Omental fat pad (tissue), 4 donors: ENCODE data around the gene RFX1. TPM values are rescaled to one million over a fixed set of nuclear protein-coding genes. Genes with fewer than 3 reads are reported as not detected.
A peak's percentile ranks its signal among the peaks of the same experiment; 100 is the strongest.

Experiments used
- ATAC-seq: fragments of 150-250 bp; one replicate; pipeline ENCODE4 v1.9.1; 2016; ENCODE audit warnings: mild to moderate bottlenecking, moderate library complexity; ENCODE audit not compliant: low FRiP score
- DNase-seq: peaks from one replicate; pipeline ENCODE4 v3.0.0-alpha.2; 2019; ENCODE audit warnings: low spot score
- CTCF ChIP-seq, 3 donors: fragments of 450-650 bp; IDR thresholded peaks; one replicate each; pipeline ENCODE4 v1.5.1; 2016 to 2017; ENCODE audit warnings: antibody characterized with exemption in 3 of 3, mild to moderate bottlenecking in 3 of 3, moderate library complexity in 2 of 3
- total RNA-seq, 4 donors: library from RNA; depleted of rRNA; stranded (reverse); fragments of >200 nt; gene quantifications; one replicate each; pipeline ENCODE4 v1.1.0, GENCODE V29; 2016

RFX1 gene
- 1 to 10 TPM; 2.8 to 7.6 (median 3.2) TPM for total RNA-seq

- ATAC-seq (peak; percentile 95), DNase-seq (peak; percentile 100)
- TF ChIP-seq CTCF (IDR thresholded peaks at IDR 0.05): no peak
These were observed at the start of gene RFX1 for GRCh38 chr19:14006085-14006765. Gene RFX1 (minus strand): TSS chr19:14006320. CDS start chr19:13993843, 12,477 bp downstream.

GRCh38 chr19:14055396-14055795 is 49.3 kb upstream of the RFX1 start:
- TF ChIP-seq CTCF (IDR thresholded peaks at IDR 0.05): no peak
- DNase-seq: no peak
- ATAC-seq: no peak

- ATAC-seq (no peak), DNase-seq (no peak)
- TF ChIP-seq CTCF (IDR thresholded peaks at IDR 0.05): no peak
These were observed 48.6 kb upstream of the RFX1 start for GRCh38 chr19:14054721-14055120.

- no peak for ATAC-seq
- DNase-seq: no peak
- no peak for TF ChIP-seq CTCF (IDR thresholded peaks at IDR 0.05)
These were observed 48.0 kb upstream of the RFX1 start for GRCh38 chr19:14054099-14054498.

GRCh38 chr19:14053500-14053899 is 47.4 kb upstream of the RFX1 start:
- no peak for TF ChIP-seq CTCF (IDR thresholded peaks at IDR 0.05)
- no peak for DNase-seq
- ATAC-seq: no peak

GRCh38 chr19:14053032-14053431 is 46.9 kb upstream of the RFX1 start:
- ATAC-seq (no peak), DNase-seq (no peak)
- TF ChIP-seq CTCF (IDR thresholded peaks at IDR 0.05): no peak

- ATAC-seq (no peak), DNase-seq (no peak)
- TF ChIP-seq CTCF (IDR thresholded peaks at IDR 0.05): no peak
These were observed 46.4 kb upstream of the RFX1 start for GRCh38 chr19:14052470-14052869.
